Activated CD8-positive, alpha-beta memory T cell treated with anti-CD3 and anti-CD28 coated beads, Interleukin-2, amount 50 U/mL, for 1 hour (primary cell): ENCODE measurements around the gene PHKB.
"Not testable (repeated sequence)": the region's sequence is repeated elsewhere in the genome, so short reads cannot be mapped to it uniquely, and the experiment has no call there.

Experiments
- DNase-seq: peaks from one replicate; pipeline ENCODE4 v3.0.0-alpha.2; 2020; ENCODE audit errors: extremely low read depth

Gene PHKB

DNA sequence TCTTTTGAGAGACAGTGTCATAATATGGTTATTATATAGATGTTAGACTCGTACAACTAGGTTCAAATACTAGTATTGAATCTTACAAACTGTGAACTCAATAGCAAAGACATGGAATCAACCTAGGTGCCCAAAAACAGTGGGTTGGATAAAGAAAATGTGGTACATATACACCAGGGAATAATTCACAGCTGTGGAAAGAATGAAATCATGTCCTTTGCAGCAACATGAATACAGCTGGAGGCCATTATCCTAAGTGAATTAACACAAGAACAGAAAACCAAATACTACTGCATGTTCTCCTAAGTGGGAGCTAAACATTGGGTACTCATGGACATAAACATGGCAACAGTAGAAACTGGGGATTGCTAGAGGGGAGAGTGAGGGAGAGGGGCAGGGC lies 8.1 kb downstream of the PHKB start:
- no peak for DNase-seq

DNA sequence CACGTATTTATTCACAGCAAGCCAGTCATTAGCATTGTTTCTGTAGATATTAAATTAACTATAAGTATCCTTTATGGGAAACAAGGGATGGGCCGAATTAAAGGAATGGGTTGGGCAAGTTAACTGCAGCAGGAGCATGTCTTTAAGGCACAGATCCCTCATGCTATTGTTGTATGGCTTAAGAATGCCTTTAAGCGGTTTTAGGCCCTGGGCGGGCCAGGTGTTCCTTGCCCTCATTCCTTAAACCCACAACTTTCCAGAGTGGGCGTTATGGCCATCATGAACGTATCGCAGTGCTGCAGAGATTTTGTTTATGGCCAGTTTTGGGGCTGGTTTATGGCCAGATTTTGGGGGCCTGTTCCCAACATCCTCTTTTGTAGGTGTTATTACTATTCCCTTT lies 9.1 kb downstream of the PHKB start:
- no peak for DNase-seq

DNA sequence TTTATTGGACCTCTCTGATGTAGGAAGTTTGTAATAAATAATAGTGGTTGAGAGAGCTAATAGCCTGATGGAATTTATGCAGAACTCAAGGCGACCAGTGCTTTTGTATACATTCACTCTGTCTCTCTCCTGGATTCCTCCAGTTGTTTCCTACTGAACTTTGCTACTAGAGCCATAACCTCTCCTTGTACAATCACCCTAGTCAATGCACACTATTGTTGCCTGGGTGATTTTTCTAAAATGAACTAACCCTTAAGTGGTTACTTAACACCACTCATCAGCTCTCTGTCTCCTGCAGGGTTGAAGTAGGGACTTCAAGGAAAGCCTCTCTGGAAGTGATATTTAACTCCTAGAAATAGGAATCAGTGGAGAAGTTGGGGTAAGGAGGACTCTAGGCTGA lies 9.7 kb downstream of the PHKB start:
- no peak for DNase-seq

DNA sequence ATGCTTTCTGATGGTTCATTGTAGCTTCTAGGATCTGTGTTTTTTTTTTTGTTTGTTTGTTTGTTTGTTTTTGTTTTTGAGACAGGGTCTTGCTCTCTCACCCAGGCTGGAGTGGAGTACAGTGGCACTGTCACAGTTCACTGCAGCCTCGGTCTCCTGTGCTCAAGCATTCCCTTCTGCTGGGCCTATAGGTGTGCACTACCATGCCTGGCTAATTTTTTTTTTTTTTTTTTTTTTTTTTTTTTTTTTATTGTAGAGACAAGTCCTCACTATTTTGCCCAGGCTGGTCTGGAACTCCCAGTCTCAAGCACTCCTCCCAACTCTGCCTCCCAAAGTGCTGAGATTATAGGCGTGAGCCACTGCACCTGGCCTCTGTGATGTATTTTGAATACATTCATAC lies 11.9 kb downstream of the PHKB start:
- not testable (repeated sequence) for DNase-seq

DNA sequence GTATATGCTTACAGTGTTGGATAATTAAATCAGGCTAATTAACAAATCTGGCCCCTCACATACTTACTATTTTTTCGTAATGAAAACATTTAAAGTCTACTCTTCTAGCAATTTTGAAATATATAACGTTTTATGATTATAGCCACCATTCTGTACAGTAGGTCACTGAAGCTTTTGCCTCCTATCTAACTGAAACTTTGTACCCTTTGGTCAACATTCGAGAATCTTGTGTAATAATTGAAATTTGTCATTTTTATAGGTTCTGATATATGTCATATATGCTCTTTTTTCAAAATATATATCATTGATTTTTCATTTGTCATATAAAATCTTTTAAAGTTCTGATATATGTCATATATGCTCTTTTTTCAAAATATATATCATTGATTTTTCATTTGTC lies 12.7 kb downstream of the PHKB start:
- DNase-seq: no peak

DNA sequence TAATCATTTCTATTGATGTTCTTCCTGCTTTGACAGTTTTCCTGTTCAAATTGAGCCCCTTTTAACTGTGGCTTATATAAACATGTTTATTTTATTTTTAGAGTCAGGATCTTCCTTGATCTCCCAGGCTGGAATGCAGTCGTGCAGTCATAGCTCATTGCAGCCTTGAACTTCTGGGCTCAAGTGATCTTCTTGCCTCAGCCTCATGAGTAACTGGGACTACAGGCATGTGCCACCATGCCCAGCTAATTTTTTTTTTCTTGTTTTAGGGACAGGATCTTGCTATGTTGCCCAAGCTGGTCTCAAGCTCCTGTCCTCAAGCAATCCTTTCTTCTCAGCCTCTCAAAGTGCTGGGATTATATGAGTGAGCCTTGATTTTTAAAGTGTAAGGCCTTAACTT lies 14.7 kb downstream of the PHKB start:
- DNase-seq: no peak

DNA sequence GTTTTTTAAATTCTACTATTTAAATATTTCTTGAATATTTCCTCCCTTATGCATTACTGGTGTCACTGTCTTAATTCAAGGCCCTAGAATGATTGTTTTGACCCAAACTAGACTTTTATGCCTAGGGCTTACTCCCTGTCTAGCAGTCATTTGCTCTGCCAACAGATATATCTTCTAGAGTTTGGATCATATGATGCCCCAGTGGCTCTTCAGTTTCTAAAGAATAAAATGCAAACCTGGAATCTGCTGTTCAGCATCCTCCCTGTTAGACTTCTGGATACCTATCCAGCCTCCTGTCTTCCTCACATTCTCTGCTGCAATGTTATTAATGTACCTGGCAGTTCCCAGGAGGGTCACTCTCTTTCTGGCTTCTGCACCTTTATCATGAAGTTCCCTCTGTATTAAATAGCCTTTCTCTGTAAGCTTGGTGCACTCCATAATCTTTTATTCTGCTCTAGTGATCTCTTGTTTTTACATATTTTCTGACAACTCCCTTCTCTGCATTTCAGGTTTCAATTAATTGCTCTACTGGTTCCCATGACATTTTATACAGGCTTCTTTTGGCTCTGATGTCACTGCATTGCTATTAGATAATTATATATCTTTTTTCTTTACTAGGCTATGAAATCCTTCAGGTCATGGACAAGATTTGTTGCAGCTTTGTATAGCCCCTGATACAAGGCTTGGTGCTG lies 15.7 kb downstream of the PHKB start:
- DNase-seq: no peak

DNA sequence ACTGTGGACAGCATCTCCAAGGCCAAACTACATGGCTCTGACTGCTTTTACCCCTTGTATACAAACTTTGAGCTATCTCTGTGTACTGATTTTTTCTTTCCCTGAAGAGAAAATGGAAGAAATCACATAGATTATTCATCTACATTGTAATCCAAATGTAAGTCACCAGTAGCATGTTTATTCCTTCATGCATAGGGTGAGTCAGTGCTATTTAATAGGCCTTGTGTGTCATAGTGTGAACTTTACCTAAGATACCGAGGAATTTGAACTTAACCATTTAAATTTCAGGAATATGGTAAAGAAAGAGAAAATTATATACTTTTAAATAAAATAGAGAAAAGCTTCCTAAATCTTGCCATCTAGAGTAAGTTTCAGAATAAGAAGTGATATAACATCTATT lies 16.5 kb downstream of the PHKB start:
- DNase-seq: no peak

DNA sequence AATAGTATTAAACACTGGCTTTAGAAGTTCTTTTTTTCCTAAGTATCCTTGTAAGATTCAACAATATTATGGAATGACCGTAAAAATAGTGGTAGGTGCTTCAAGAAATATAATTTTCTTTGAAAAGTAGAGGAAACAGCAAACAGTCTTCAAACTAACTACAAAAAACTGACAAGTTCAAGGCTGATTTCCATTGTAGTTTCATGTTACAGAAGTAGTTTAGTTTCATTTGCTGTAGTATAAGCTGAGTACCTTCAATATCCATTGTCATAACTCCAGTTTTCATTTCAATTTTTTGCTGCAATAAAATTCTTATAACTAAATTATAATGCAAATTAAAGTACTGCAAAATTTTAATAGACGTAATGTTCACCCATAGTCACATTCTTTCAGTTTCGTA lies 19.3 kb downstream of the PHKB start:
- no peak for DNase-seq

DNA sequence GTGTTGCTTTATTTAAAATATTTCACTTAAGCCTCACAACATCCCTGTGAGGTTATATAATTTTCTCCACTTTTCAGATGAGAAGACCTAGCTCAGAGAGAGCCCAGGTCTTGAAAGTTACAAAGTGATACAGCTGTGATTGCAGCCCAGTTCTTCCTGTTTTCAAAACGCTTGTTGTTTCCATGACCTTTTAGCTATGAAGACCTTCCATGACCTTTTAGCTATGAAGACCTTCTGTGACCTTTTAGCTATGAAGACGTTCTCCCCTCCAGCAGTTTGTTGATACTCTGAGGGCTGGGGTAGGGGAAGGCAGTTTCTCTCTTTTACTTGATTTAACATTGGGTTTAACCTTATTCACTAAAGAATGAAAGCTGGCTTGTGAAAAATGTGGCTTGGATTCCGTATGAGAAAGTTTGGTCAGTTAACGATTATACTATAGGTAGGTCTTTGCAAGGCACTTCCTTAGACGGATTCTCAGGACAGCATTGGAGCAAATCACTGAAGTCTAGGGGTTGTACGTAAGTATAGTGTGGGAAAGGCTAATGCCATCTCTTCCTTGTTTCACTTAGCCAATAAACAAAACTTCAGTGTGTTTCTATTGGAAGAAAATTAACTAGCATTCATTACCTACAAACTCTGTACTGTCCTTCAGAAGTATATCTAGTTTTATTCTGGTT lies 20.7 kb downstream of the PHKB start:
- no peak for DNase-seq

DNA sequence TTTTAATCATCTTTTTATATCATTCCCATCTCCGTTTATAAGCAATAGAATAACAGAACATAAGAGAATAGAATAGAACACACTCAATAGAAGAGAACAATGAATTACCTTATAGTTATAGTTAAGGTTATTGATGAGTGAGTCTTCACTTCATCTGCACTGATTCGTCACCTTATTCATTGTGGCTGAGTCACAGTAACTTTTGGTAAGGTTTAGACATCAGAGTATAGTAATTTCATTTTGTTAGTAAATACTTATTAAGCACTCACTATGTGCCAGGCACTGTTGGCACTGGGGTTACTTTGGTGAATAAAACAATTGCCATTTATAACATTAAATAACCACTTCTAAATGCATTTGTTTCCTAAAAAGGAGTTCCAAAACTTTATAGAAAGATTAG lies 22.5 kb downstream of the PHKB start:
- DNase-seq: no peak

DNA sequence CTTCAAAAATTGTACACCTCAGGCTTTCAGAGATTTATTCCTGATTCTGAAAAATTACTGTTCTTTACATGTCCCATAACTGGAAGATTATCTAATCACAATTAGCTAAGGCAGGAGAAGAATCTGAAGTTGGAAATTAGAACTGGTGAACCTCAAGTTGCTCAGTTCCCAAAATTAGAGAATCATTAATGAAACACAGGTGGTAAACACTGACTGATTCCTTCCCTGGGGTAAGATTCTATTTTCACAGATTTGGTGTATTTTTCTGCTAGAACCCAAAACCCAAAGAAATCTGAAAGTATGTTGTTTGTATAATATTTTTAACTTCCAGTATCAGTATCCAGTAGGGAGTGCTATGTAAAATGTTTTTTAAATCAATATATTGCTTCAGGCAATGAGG lies 25.7 kb downstream of the PHKB start:
- no peak for DNase-seq

DNA sequence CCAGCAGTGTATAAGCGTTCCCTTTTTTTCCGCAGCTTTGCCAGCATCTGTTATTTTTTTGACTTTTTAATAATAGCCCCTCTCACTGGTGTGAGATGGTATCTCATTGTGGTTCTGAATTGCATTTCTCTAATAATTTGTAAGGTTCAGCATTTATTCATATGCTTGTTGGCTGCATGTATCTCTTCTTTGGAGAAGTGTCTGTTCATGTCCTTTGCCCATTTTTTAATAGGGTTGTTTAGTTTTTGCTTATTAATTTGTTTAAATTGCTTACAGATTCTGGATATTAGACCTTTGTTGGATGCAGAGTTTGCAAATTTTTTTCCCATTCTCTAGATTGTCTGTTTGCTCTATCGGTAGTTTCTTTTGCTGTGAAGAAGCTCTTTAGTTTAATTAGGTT lies 26.9 kb downstream of the PHKB start:
- DNase-seq: no peak

DNA sequence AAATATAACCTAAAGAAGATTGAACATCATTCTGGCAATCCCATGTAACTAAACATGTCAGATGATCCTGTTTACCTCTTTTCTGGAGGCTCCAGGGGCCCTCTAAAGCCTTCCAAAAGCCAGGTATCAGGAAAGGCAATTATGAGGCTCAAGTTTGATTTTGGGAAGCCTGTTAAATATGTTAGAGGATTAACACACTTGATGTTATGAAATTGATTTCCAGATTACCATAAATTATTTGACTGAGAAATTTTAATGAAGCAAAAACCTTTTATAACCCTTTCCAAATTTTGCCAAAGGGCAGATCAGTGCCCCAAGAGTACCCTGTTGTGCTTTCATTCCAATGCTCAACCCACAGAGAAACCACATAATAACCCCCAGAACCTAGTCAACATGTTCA lies 29.3 kb downstream of the PHKB start:
- DNase-seq: no peak

DNA sequence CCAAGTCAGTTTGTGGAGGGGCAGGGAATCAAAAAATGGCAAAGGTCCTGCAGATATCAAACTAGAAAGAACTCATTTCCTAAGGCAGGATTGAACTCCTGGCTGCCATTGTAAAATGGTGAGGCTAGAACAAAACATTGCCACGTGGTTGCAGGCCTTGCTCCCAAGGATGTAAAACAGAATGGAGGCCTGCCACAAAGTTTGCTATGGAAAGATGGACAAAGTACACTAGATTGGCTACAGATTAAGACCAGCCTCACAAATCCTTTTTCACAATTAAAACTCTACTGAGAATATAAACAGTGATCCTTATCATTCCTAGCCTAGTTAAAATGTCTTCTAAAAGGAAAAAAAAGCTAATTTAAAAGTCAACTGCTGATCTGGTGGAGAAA lies 30.9 kb downstream of the PHKB start:
- DNase-seq: no peak

DNA sequence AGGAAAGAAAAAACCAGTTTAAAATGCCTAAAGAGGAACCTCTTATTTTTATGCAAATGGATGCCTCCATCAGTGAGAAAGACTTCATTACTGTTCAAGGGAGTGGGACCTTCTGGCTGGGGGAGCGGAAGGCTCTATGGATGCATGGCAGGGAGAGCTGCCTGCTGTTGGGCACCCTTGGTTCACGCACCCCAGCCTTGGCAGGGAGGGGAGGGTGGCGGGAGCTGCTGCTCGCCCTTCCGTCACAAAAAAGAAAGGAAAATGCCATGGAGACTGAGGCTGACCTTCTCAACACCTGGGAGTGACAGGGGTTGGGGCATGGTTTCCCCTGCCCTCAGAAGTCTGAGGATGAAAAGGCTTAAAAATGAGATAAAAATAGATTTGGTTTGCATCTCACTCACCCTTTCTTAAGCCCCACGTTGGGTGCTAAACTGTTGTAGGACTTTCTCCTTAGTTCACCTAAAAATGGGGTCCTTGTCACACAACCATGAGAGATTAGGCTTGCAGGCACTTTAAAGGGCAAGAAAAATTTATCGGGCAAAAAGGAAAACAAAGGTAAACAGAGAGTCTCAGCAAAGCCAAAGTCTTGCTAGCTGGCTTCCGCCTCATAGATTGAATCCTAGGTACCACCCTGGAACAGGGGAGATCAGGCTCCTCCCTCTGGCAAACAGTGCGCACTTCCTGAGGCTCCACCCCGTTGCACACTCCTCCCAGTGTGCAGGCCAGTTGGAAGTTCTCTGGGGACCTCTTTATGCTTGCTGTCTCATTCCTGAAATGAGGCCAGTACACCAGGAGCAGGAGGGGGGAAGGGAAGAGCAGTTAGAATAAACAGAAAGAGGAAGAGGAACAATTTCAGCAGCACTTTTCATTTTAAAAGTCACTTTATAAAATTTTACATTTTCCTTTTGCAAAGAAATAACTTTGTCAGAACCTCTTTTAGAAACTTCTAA lies 31.6 kb downstream of the PHKB start:
- DNase-seq: no peak

DNA sequence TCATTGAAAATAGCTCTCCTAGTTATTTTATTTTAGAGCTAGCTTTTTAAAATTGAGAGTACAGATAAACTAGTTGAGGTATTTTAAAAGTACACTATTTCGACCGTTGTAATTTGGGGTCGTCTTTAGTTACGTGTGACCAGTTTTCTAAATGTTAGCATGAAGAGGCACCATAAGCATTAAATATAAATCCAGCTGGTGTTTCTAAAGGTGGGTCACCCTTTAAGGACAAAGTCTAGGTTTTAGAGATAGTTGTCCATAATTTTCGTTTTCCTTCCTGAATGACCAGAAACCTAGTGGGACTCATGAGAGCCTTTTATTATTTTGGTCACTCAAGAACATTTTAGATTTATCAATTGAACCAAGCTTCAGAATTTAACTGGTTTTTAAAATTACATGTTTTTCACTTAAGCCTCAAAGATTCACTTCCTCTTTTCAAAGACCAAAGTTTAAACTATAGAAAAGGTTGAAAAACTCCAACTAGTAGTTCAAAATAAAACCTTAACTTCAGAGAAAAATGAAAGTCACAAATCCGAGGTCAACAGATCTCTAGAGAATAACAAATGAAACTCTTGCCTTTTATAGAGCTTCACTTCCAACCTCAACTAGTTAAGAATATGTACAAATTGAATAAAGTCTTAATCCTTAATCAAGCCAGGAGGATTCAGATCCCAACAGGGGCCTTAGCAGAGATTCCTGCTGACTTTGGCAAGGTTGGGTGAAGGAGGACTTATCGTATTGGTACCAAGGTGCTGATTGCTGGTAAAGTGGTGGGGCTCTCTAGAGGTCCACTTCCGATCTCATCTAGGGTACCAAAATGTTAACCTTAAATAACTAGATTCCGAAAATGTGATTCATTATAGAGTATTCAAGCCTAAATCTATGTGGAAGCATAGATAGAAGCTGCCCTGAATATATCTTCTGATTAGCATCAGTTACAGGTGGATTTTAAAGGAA lies 32.5 kb downstream of the PHKB start:
- DNase-seq: no peak

DNA sequence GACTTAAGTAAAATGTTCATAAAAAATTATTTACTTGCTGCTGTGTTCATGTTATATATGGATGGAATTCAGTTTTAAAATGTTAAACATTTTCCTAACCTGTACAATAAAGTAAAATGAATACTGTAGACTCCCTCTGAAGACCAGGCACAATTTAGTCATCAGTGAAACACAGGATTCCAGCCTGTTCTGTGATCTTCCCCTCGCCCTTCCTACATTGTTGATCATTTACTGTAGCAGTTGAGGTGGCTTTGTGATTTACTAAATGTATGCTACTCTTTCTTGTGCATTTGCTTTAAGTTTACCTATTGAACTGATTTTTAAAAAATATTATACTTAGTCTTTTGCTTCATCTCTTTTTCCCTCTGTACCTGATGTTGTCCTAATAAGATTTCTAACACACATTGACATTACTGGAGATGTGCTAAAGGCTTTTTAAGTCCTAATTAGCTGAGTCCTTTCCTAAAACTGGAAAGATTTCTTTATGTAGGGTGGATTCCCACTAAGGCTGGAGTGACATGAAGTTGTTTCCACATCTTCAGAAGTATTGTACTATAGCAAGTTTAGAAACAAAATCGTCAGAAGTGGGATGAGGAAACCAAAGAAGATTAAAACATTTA lies 38.1 kb downstream of the PHKB start:
- no peak for DNase-seq

DNA sequence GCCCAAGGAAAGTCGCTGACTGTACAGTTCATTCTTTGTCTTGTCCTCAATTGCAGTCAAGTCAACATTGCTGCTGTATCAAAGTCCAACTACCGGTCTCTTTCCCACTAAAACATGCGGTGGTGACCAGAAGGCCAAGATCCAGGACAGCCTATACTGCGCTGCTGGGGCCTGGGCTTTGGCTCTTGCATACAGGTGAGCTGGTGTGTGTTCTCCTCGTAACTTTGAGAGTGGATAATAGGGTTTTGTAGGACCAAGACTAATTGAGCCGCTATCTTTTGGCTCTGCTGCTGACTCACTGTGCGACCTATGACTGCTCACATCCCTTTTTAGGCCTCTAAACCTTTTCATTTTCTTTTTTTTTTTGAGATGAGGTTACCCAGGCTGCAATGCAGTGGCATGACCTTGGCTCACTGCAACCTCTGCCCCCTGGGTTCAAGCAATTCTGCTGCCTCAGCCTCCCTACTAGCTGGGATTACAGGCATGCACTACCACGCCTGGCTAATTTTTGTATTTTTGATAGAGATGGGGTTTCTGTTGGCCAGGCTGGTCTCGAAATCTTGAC lies 38.7 kb downstream of the PHKB start:
- no peak for DNase-seq

DNA sequence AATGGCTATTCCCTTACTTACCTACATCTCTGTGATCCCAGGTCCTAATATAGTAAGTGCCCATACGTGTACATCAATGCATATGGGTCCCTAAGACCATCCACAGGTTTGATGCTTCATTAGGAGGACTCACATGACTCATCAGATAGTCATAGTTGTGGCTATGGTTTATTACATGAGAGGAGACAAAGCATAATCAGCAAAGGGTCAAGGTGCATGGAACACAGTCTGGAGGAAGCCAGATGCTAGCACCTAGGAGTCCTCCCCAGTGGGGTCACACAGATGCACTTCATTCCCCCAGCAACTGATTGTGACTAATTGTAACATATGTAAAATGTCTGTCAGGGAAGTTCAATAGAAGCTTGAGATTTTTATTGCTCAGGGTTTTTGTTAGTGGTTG lies 42.8 kb downstream of the PHKB start:
- DNase-seq: no peak

DNA sequence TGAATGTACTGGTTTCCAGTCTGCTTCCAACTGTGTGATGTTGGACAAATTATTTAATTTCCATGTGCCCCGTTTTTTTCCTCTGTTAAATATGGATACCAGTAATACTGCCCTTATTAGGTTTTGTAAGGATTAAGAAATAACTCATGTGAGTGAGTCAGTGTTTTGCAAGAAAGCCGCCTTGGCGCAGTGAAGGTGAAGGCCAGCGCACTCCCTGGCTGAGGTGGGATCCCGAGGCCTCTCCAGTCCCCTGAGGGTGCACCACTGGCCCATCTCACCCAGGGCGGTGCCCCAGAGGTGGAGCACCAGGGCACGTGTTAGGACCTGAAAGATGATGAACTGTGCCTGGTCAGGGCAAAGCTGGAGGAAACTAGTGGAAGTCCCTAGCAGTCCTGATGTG lies 43.5 kb downstream of the PHKB start:
- no peak for DNase-seq
